Muscle of leg (tissue), 11 donors: Measurements from ENCODE around the gene BARD1. TPM values are rescaled to one million over a fixed set of nuclear protein-coding genes. Genes with fewer than 3 reads are reported as not detected.
"Not testable (repeated sequence)": the region's sequence is repeated elsewhere in the genome, so short reads cannot be mapped to it uniquely, and the experiment has no call there.

Experiments
- DNase-seq: peaks from one replicate; pipeline ENCODE4 v3.0.0; 2013
- H3K27ac ChIP-seq: one replicate; pipeline ENCODE4 v1.5.1; 2013; ENCODE audit warnings: mild to moderate bottlenecking, low read length, control low read depth
- H3K27me3 ChIP-seq: one replicate; pipeline ENCODE4 v1.6.1; 2013; ENCODE audit warnings: low read length; ENCODE audit not compliant: control insufficient read depth, insufficient read depth
- H3K36me3 ChIP-seq: one replicate; pipeline ENCODE4 v1.6.1; 2013; ENCODE audit warnings: low read length; ENCODE audit not compliant: control insufficient read depth, insufficient read depth
- H3K4me1 ChIP-seq: one replicate; pipeline ENCODE4 v1.6.1; 2013; ENCODE audit warnings: low read length; ENCODE audit not compliant: control insufficient read depth, insufficient read depth
- H3K4me3 ChIP-seq: one replicate; pipeline ENCODE4 v1.5.1; 2013; ENCODE audit warnings: low read length, control low read depth
- H3K9me3 ChIP-seq: replicated peaks from 2 replicates; pipeline ENCODE4 v1.6.1; 2013; ENCODE audit warnings: low read depth, low read length; ENCODE audit not compliant: control insufficient read depth
- WGBS: methylation state at CpG from one replicate; pipeline ENCODE4 v1.1.5; 2013; ENCODE audit warnings: missing lambda C conversion rate; ENCODE audit not compliant: insufficient coverage; 5-methylcytosine and 5-hydroxymethylcytosine counted together
- polyA plus RNA-seq, 8 donors: library from polyadenylated mRNA; unstranded; fragments of 120-200 nt; gene quantifications; one replicate each; pipeline versions ENCODE4 v1.2.1 to v1.2.3, GENCODE V29; 2013; ENCODE audit warnings: inconsistent platforms in 1 of 8, low replicate concordance in 1 of 8; ENCODE audit not compliant: insufficient read length in 8 of 8, insufficient read depth in 1 of 8
- total RNA-seq: library from RNA; stranded (reverse); fragments of 120-200 nt; gene quantifications from one replicate; pipeline ENCODE4 v1.2.4, GENCODE V29; 2013

The BARD1 gene
- total and polyA plus RNA-seq, 9 donors: 6.5 to 36.9 (median 10.1) TPM

DNA sequence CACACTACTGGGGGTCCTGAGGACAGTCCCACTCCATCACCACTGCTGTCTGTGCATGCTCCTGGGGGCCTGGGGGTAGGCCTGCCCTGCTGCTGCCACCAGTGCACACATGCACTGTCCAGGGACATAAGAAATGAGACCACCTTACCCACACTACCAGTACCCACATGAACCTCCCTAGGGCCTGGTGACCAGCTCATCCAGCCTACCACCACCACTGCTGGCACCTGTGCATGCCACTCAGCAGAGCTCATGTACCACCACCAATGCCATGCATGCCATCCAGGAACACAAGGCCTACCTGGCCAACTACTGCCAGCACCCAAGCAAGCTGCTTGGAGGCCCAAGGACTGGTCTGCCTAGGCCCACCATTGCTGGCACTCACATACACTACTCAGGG lies 112.8 kb downstream of the BARD1 start:
- no peaks in the 10 kb centered on the region for H3K27me3 ChIP-seq
- H3K27ac ChIP-seq: no peak overlapping the region
- H3K4me3 ChIP-seq: no peak overlapping the region
- no peaks in the 10 kb centered on the region for H3K4me1 ChIP-seq
- DNase-seq: no peak
- no peaks in the 10 kb centered on the region for H3K36me3 ChIP-seq
- no peaks in the 10 kb centered on the region for H3K9me3 ChIP-seq

DNA sequence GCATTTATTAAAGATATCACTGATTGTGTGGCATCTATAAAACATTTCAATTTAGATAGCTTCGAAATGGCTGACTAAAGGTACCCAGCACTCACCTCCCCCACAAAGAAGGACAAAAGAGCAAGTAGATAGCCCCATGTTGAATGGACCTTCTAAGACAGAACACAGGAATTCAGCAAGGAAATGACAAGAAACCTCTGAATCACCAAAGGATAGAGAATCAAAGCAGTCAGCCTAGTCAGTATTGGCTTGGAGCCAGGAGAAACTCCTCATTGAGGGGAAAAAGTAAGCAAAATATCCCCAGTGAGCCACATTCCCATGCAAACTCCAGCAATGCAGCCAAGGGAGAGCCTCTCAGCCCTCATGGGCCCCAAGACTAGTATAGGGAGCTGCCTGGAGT lies 113.7 kb downstream of the BARD1 start:
- 100% methylated on average over 1 of the region's 1 CpG for WGBS

DNA sequence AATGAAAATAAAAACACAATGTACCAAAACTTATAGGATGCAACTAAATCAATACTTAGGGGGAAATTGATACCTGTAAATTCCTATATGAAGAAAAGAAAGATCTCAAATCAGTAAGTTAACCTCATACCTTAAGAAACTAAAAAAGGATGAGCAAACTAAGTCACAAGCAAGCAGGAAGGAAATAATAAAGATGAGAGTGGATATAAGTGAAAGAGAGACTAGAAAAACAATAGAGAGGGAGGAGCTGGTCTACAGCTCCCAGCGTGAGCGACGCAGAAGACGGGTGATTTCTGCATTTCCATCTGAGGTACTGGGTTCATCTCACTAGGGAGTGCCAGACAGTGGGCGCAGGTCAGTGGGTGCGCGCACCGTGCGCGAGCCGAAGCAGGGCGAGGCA lies 125.9 kb downstream of the BARD1 start:
- H3K27ac ChIP-seq, H3K9me3 ChIP-seq, H3K4me3 ChIP-seq, H3K27me3 ChIP-seq, H3K36me3 ChIP-seq, H3K4me1 ChIP-seq, DNase-seq: not testable (repeated sequence)
- WGBS: no CpG with 5 or more reads among the region's 12 CpGs

More for the DNA sequence above, 113.7 kb downstream of the BARD1 start:
- Histone ChIP-seq H3K36me3 (no peaks in the 10 kb centered on the region), H3K27ac (no peak overlapping the region), H3K4me3 (no peak overlapping the region), H3K4me1 (no peaks in the 10 kb centered on the region), H3K9me3 (no peaks in the 10 kb centered on the region), H3K27me3 (no peaks in the 10 kb centered on the region)
- no peak for DNase-seq

DNA sequence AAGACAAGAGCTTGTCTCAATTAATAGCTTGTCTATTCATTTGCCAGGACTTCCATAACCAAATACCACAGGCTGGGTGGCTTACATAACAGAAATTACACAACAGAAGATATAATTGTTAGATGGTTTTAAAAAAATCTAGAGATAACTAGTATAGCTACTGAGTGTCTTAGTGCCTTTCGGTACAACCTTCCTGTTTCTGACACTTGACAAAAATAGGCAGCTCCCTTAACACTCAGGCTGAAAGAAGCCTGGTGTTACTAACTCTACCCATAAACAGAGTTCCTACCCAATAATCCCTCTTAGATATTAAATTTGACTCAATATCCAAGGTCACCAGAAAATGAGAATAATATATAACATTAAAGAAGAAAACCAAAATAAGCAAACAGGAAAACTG lies 129.7 kb downstream of the BARD1 start:
- Histone ChIP-seq H3K36me3 (no peaks in the 10 kb centered on the region), H3K4me3 (no peak overlapping the region), H3K27ac (no peak overlapping the region), H3K4me1 (no peaks in the 10 kb centered on the region), H3K27me3 (no peaks in the 10 kb centered on the region), H3K9me3 (no peaks in the 10 kb centered on the region)
- 86% methylated on average over 1 of the region's 1 CpG for WGBS
- no peak for DNase-seq

DNA sequence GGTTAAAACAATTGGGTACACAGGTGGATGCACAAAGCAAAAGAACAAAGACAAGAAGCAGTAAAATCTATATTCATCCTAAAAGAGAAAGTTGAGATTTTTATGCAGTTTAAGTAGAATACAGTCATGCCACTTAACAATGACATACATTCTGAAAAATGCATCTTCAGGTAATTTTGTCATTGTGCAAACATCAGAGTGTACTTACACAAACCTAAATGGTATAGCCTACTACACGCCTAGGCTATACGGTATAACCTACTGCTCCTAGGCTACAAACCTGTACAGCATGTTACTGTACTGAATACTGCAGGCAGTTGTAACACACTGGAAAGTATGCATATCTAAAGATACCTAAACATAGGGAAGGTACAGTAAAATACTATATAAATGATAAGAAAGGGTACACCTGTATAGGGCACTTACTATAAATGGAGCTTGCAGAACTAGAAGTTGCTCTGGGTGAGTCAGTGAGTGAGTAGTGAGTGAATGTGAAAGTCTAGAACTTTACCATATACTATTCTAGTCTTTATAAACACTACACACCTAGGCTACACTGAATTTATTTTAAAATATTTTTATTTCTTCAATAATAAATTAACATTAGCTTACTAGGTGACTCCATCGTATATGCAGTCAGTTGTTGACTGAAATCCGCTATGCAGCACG lies 132.9 kb downstream of the BARD1 start:
- no peak for DNase-seq
- no peak overlapping the region for H3K4me3 ChIP-seq
- H3K36me3 ChIP-seq: no peaks in the 10 kb centered on the region
- no peak overlapping the region for H3K27ac ChIP-seq
- no peaks in the 10 kb centered on the region for H3K27me3 ChIP-seq
- no CpG with 5 or more reads among the region's 5 CpGs for WGBS
- H3K9me3 ChIP-seq: no peaks in the 10 kb centered on the region
- no peaks in the 10 kb centered on the region for H3K4me1 ChIP-seq
